ENCODE measurements around the gene PIR.

The PIR gene

DNA sequence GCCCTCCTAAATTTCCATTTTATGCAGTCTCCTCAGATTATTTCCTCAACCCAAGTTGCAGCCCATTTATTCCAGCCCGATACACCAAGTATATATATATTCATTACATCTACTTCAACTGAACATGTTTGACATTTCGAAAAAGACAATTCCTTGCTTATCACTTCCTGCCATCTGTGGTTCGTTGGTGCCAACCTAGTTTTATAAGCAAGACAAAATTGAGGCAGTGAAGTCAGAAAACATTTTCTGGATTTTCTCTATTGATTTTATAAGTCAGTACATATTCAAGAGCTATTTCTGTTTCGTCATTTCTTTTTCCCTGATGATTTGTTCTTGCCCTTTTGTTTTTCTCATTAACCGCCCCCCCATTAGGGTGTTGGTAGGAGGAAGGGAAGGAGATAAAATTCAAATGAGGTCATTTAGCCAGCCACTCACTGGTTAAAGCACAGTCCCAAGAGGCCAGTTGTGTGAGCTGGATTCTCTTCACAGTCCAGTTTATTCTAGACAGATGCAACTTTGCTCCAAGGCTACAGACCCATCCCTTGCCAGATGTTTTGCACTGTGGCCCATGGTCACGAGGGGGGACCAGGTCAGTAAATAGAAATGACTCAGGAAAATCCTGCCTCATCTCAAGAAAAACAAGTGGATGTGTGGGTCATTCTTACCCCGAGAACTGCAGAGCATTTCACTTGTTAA is 88.6 kb downstream of the PIR start:
- no peak overlapping the region for H3K4me3 ChIP-seq (replicated peaks; ENCODE audit: low read depth, low read length)
- no peak for DNase-seq (ENCODE audit: extremely low read depth, low read depth)
- TF ChIP-seq, protein P1, sequence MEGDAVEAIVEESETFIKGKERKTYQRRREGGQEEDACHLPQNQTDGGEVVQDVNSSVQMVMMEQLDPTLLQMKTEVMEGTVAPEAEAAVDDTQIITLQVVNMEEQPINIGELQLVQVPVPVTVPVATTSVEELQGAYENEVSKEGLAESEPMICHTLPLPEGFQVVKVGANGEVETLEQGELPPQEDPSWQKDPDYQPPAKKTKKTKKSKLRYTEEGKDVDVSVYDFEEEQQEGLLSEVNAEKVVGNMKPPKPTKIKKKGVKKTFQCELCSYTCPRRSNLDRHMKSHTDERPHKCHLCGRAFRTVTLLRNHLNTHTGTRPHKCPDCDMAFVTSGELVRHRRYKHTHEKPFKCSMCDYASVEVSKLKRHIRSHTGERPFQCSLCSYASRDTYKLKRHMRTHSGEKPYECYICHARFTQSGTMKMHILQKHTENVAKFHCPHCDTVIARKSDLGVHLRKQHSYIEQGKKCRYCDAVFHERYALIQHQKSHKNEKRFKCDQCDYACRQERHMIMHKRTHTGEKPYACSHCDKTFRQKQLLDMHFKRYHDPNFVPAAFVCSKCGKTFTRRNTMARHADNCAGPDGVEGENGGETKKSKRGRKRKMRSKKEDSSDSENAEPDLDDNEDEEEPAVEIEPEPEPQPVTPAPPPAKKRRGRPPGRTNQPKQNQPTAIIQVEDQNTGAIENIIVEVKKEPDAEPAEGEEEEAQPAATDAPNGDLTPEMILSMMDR (IDR thresholded peaks at IDR 0.05; ENCODE audit: low read depth, low read length, missing control alignments) = no peak

DNA sequence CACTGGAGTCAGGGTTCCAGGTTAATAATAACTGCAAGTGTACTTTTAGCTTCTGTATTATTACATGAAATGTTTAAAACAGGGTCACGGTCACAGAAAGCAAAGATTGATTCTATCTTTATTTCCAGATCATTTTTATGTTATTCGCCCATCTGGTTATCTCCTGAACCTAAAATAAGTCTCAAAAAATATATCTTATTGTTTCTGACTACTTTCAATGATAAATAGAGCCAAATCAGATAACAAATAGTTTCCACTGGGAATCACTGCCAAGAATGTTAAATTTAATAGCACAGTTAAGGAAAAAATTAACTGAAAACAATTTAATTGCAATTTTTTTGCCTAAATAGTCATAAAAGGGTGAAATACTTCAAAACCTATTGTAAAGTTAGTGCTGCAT is 91.8 kb downstream of the PIR start:
- no peak for DNase-seq (ENCODE audit: extremely low read depth, low read depth)
- no peak overlapping the region for H3K4me3 ChIP-seq (replicated peaks; ENCODE audit: low read depth, low read length)
- TF ChIP-seq, protein P1 (IDR thresholded peaks at IDR 0.05; ENCODE audit: low read depth, low read length, missing control alignments) = no peak

DNA sequence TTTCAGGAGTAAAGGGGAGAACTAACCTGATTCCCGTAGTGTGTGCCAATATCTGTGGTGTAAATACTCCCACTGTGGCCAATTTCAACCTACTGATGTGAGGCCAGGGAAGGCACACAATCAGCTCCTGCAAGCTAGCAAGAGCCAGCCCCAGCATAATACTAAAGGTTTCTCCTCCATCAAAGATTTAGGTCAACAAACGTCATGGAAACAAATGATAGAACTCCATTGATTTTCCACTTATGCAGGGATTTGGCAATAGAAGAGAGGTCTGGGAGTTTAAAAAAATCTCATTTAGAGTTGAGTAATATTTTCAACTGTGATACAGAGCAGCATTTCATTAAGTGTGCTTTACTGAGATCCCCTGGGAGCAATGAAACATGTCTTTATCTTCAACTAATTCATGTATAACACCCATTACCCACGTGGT is 93.2 kb downstream of the PIR start:
- TF ChIP-seq, protein P1 (IDR thresholded peaks at IDR 0.05; ENCODE audit: low read depth, low read length, missing control alignments) = no peak
- H3K4me3 ChIP-seq (replicated peaks; ENCODE audit: low read depth, low read length) = no peak overlapping the region
- no peak for DNase-seq (ENCODE audit: extremely low read depth, low read depth)

DNA sequence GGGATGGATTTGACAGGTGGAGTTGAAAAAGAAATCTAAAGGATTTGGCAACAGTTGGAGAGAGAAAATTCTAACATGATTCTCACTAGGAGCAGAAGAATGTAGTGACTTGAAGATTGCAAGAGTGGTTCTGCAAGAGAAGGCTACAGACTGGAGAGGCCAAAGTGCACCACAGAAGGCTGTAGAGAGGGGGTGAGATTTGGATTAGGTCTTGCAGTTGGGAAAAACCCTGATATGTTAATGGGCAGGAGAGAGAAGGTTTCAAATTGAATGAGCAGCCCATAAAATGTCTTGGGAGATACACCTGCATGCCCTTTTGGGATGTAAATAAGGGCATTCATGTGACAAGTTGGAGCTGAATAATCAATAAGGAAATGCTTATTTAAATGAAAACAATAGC is 94.3 kb downstream of the PIR start:
- no peak for DNase-seq (ENCODE audit: extremely low read depth, low read depth)
- no peak overlapping the region for H3K4me3 ChIP-seq (replicated peaks; ENCODE audit: low read depth, low read length)
- TF ChIP-seq, protein P1 (IDR thresholded peaks at IDR 0.05; ENCODE audit: low read depth, low read length, missing control alignments) = no peak

DNA sequence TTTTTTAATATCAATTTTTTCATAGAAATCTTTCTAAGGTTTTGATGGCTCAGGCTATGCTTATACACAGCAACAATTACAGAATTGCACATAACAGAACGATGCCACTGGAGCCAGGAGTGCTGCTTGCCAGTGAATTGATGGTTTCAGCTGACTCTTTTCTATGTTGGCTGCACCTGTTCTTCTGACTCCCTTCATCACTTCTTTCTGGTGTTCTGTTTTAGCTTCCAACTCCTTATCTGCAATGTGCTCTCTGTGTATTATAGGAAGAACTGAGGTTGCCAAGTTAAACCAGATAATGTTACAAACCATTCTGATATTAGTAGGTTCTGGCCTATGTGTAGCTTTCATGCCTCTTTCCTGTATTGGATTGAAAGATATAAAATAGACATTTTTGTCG is 97.3 kb downstream of the PIR start:
- no peak for DNase-seq (ENCODE audit: extremely low read depth, low read depth)
- H3K4me3 ChIP-seq (replicated peaks; ENCODE audit: low read depth, low read length) = no peak overlapping the region
- TF ChIP-seq, protein P1 (IDR thresholded peaks at IDR 0.05; ENCODE audit: low read depth, low read length, missing control alignments) = no peak

DNA sequence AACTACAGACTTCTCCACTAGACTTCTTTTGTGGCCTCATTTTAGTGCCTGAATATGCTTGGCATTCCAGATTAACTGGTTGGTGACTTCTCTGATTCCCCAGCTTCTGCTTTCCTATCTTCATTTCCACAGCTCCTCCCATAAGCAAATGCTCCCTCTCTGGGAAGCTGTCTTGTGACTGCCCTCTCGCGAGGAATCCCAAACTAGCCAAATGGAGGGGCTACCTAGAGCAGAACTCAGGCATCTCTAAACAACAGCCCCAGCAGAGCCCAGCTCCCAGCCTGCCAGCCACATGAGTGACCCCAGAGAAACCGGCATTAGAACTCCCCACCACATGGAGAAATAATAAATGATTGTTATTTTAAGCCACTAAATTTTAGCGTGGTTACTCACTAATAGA is 101.3 kb downstream of the PIR start:
- no peak for DNase-seq (ENCODE audit: extremely low read depth, low read depth)
- no peak overlapping the region for H3K4me3 ChIP-seq (replicated peaks; ENCODE audit: low read depth, low read length)
- TF ChIP-seq, protein P1 (IDR thresholded peaks at IDR 0.05; ENCODE audit: low read depth, low read length, missing control alignments) = no peak

DNA sequence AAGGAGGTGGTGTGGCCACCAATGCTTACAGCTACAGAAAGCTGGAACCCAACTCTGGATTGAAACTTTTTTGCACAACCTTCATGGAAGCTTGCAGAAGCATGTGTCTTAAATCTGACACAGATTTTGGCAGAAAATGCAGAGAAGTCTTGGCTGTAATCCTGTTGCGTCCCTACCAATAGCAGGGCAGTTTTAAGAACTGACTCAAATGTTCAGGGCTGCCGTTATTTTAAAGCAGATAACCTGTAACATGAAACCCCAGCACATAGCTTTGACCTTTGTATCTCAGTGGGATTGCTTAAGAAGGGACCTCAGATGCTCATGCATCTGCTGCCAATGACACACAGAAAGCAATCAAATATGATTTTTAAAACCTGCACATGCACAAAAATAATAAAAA is 108.8 kb downstream of the PIR start, which contains the start of gene VEGFD:
VEGFD (minus strand) TSS at position 110 of the 400 bp plus-strand sequence. CDS start 467 bp downstream, outside the sequence.
- H3K4me3 ChIP-seq (replicated peaks; ENCODE audit: low read depth, low read length) = no peak within 1 kb of the TSS
- TF ChIP-seq, protein P1 (IDR thresholded peaks at IDR 0.05; ENCODE audit: low read depth, low read length, missing control alignments) = no peak
- no peak for DNase-seq (ENCODE audit: extremely low read depth, low read depth)
